NCI-H1417 treated with DMSO at 0.1 percent for 48 hours (cell line): ENCODE data around the gene MIPEP.

Experiments
- DNase-seq: peaks from one replicate; lab custom pipeline; 2025; lab: John Stamatoyannopoulos, UW

Gene MIPEP

DNA sequence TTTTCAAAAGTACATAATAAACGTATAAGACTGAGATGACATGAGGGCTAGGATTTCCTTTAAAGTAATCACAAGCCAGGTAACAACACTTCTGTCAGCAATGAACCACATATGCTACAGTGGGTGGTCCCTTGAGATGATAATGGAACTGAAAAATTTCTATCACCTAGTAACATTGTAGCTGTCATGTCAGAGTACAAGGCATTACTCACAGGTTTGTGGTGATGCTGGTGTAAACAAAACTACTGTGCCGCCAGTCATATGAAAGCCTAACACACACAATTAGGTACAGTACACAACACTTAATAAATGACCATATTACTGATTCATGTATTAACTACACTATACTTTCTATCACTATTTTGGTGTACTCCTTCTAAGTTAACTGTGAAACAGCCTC lies 36.8 kb downstream of the MIPEP start:
- no peak for DNase-seq

- DNase-seq, result no peak
Observed at GRCh38 chr13:23851106-23851505, 38.1 kb downstream of the MIPEP start.

DNA sequence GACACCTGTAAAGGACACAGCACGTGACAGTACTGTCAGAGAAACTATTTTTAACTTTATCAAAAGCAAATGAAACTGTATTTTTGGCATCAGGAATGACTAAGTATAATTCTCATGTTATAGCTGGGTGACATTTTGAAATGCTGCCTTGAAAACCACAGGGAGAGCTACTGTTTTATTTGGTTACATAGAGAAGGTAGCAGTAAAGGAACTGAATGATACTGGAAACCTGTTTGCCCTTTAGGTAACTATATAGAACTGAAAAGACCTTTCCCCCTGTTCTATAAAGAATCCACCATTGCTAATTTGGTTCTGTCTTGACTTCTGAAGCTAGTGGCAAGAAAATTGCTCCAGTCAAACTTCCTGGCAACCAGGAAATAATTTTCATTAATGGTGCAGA lies 39.1 kb downstream of the MIPEP start:
- DNase-seq, result no peak

- DNase-seq, result no peak
Observed at GRCh38 chr13:23849670-23850069, 39.5 kb downstream of the MIPEP start.

DNA sequence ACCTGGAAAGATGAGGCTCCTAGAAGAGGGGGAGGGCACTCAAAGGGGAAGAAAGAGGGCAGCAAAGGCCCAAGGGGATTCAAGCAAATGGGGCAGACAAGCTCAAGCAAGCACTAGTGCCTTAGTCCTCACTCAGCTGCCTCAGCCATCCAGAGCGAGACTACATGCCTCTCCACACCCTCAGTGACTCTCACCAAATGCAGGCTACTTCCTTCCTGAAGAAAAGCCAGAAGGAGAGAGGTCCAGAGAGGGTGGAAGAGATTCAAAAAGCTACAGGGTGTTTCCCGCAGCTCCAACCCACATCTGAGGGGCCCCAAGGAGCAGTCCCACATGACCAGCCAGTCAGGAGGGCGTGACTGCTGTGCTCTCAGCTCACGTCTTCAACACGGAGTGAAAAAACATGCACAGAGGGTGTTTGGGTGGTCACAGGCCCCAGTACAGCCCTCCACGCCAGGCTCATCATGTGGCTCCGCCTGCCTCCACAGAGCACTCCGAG lies 40.5 kb downstream of the MIPEP start:
- DNase-seq, result no peak

- no peak for DNase-seq
Observed at GRCh38 chr13:23848019-23848418, 41.2 kb downstream of the MIPEP start.

GRCh38 chr13:23847497-23847896 lies 41.7 kb downstream of the MIPEP start:
- DNase-seq, result no peak

DNA sequence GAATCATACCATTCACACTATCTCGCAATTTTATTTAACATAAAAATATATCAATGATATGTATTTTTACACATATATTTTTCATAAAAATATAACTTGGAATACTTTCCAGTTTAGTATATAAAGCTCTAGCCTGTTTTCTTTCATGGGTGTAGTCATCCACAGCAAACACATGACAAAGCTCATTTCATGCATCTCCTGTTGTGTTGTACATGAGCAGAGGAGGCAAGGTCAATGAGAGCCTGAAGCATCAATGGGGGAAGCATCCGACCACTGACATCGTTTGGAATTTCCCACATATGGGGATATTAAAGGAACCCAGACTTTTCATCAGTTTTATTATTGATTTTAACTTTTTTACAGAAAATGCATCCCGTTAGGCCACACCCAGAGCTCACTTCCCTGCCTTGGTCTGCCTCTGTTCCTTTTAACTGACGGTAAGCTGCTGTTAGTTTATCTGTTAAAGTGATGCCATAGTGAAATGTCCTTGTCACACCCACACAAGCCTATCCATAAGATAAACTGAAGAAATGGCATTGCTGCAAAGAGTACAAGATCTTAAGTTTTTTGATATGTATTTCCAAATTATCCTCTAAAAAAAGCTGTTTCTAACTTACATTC lies 44.0 kb downstream of the MIPEP start:
- no peak for DNase-seq

DNA sequence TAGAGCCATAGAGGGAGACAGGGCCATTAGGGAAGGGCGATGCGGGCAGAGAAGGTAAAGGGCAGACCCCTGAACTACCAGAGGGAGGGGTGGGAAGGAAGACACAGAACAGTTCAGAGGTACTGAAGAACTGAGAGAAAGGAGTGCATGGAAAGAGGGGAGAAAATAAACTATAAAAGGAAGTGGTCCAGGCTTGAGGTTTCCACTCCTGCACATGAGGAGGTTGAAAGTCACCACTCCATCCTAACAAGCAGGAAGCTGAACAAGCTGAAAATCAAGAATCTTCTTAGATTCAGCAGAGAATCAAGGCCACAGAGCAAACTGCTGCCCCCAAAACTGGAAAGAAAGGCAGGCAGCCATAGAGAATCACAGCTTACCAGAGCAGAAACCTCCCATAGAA lies 45.1 kb downstream of the MIPEP start:
- DNase-seq, result no peak

- DNase-seq, result no peak
Observed at GRCh38 chr13:23843436-23843835, 45.8 kb downstream of the MIPEP start.

DNA sequence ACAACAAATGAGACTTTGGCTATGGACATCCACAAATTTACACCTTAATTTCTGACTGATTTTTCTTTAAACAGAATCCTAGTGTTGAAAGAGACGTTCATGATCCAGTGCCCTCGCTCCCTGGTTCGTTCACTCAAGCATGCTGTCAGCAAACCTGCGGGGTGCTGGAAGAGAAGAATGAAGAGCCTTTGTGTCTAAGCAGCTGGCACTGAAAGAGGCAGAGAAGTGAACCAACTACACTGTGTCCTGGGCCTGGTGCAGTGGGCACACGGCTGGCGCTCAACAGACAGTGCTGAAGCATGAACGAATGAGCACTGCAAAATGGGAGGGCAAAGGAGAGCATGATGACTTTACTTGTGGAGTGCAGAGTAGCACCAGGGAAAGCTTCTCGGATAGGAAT lies 46.8 kb downstream of the MIPEP start:
- DNase-seq, result no peak

DNA sequence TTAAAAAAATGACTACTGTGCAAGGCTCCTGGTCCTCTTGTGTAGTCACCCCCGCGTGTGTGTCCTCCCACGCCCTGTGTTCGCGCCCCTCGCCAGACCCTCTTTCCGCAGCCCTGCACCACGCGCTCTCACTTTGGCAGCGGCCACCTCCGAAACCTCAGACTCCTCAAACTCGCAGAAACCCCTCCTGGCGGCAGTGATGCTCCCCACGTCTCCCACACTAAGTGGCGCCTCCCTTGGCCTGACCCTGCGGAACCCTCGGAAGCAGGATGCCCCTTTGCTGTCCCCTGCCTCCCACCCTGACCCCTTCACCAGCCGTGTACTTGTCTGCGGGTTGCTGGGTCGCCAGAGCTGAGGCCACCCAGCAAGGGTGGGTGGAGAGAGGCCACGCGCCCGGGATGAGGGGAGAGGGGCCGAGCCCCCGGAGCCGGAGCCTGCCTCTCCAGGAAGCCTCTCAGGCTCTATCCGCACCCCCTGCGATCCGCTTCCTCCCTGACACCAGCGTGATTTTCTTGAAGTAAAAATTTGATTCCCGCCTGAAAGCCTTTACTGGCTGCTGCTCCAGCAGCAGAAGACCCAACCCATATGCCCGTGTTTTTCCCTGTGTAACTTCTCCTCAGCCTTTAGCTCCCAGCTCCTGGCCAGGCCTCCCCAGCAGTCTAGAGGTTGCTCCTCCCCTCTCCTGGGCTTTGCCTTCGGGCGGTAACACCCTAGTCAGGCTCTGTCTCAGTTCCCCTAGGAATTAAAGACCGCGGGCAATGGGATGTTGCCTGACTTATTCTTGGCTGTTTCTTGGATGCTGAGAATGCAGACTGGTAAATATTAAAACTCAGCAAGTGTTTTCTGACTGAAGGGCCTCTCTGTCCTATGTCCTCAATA lies 55.2 kb downstream of the MIPEP start:
- DNase-seq, result no peak

GRCh38 chr13:23828866-23829265 lies 60.3 kb downstream of the MIPEP start:
- no peak for DNase-seq

- DNase-seq, result no peak
Observed at GRCh38 chr13:23828086-23828485, 61.1 kb downstream of the MIPEP start.

DNA sequence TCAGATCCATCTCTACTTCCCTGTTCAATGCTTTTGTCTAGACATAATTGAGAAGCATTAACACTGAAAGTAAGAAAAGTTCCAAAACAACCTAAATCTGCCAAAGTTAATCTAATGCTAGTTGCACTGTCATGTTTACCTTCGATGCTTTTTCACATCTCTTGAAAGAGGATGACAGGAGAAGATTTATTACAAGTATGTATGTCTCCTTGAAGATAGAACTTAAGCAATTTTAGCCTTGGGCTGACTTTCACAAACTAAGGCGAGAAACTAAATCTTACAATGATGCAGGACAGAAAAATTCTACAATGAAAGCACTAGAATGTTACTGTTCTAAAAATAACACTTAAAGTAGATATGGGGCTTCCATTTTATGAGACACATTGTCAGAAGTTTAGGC lies 64.0 kb downstream of the MIPEP start:
- DNase-seq, result no peak

GRCh38 chr13:23824371-23824770 lies 64.8 kb downstream of the MIPEP start:
- no peak for DNase-seq

- DNase-seq, result no peak
Observed at GRCh38 chr13:23822252-23822824, 66.9 kb downstream of the MIPEP start.

- DNase-seq, result no peak
Observed at GRCh38 chr13:23820530-23820929, 68.7 kb downstream of the MIPEP start.

GRCh38 chr13:23817830-23818229 lies 71.4 kb downstream of the MIPEP start:
- no peak for DNase-seq

DNA sequence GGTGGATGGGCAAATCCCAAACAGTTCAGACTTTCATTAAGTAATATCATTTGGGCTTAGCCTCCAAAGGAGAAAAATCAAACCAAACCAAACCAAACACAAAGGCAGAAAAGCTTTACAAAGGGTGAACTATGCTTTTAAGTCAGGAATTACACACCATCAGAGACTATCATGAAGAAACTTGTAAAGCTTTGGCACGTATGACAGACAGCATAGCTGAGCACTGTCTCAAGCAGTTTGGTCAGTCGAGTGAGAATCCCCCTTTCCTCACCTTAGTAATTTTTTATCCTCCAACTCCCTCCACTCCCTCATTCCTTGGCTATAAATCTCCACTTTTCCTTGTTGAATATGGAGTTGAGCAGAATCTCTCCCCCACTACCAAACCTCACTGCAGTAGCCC lies 72.1 kb downstream of the MIPEP start:
- no peak for DNase-seq

GRCh38 chr13:23813635-23814034 lies 75.6 kb downstream of the MIPEP start:
- no peak for DNase-seq

GRCh38 chr13:23811366-23812062 lies 77.7 kb downstream of the MIPEP start:
- no peak for DNase-seq
